ENCODE measurements around the gene CTCF. TPM values are rescaled to one million over a fixed set of nuclear protein-coding genes. Genes with fewer than 3 reads are reported as not detected.
A peak's percentile ranks its signal among the peaks of the same experiment; 100 is the strongest.

The CTCF gene
- total and polyA plus RNA-seq, 2 experiments from 2014 or later = 35.5 to 46.0 TPM

DNA sequence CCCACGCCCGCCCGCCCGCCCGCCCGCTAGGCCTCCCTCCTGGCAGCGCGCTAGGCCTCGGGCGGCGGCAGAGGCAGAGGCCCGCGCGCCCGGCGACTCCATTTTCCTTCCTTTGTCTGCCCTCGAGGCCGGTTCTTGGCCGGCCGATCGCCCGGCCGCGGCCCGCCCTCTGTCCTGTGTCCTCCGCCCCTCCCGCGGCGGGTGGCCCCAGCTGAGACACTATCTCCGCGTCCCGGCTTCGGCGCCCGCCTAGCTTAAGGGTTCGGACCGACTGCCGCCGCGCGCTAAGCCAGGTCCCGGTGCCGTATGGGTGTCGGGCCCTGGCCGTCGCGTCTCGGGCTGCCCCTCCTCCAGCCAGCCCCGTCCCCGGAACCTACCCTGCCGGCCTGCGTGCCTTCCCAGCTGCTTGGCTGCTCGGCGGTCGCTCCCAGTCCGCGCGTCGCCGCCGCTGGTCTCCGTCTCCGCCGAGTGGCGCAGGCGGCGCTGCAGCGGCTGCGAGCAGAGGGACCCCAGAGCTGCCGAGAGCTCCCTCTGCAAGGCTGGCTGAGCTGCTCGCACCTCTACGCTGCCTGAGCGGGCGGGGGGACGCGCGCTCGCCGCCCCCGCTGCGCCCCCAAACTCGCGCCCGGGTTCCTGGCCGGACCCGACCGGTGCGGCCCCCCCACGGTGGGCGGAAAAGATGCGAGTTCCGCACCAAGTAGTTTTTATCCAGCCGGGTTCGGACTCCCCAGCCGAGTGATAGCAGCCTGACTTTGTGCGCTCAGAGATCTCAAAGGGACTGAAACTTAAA is 787 bp downstream of the CTCF start:
- Histone ChIP-seq H3K9me2 (replicated peaks; ENCODE audit: insufficient read depth) (no peaks in the 10 kb centered on the region), H3K4me3 (peak overlapping the region; percentile 94), H4K20me1 (ENCODE audit: insufficient read depth, poor library complexity, severe bottlenecking) (peaks cover 48% of the 10 kb centered on the region), H3K27me3 (no peaks in the 10 kb centered on the region), H3K79me2 (peaks cover 73% of the 10 kb centered on the region), H3K4me1 (ENCODE audit: insufficient read depth) (peaks cover 16% of the 10 kb centered on the region), H2AFZ (peak overlapping the region; percentile 98), H3K9me3 (ENCODE audit: low read depth) (no peaks in the 10 kb centered on the region), H3K36me3 (replicated peaks; ENCODE audit: insufficient read depth, low read depth) (no peaks in the 10 kb centered on the region), H3K4me2 (peak overlapping the region; percentile 74), H3K27ac (peak overlapping the region; percentile 100)
- TF ChIP-seq, protein P1, sequence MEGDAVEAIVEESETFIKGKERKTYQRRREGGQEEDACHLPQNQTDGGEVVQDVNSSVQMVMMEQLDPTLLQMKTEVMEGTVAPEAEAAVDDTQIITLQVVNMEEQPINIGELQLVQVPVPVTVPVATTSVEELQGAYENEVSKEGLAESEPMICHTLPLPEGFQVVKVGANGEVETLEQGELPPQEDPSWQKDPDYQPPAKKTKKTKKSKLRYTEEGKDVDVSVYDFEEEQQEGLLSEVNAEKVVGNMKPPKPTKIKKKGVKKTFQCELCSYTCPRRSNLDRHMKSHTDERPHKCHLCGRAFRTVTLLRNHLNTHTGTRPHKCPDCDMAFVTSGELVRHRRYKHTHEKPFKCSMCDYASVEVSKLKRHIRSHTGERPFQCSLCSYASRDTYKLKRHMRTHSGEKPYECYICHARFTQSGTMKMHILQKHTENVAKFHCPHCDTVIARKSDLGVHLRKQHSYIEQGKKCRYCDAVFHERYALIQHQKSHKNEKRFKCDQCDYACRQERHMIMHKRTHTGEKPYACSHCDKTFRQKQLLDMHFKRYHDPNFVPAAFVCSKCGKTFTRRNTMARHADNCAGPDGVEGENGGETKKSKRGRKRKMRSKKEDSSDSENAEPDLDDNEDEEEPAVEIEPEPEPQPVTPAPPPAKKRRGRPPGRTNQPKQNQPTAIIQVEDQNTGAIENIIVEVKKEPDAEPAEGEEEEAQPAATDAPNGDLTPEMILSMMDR (IDR thresholded peaks at IDR 0.05; ENCODE audit: poor library complexity) = peak; percentile 35
- no peak for TF ChIP-seq EZH2phosphoT487 (IDR thresholded peaks at IDR 0.05; ENCODE audit: low read depth, severe bottlenecking, unreplicated experiment)
- WGBS (ENCODE audit: low lambda C conversion rate, missing lambda C conversion rate) = under 1% methylated on average over 74 of the region's 96 CpGs
- peak; percentile 82 for DNase-seq (ENCODE audit: low spot score)

GRCh38 chr16:67563708-67564468 is 1.6 kb downstream of the CTCF start:
- H3K4me2 ChIP-seq = peak overlapping the region; percentile 74
- no peaks in the 10 kb centered on the region for H3K9me2 ChIP-seq (replicated peaks; ENCODE audit: insufficient read depth)
- no peaks in the 10 kb centered on the region for H3K27me3 ChIP-seq
- DNase-seq (ENCODE audit: low spot score) = peak; percentile 50
- no peaks in the 10 kb centered on the region for H3K9me3 ChIP-seq (ENCODE audit: low read depth)
- peak overlapping the region; percentile 94 for H3K4me3 ChIP-seq
- H3K4me1 ChIP-seq (ENCODE audit: insufficient read depth) = peaks cover 16% of the 10 kb centered on the region
- H4K20me1 ChIP-seq (ENCODE audit: insufficient read depth, poor library complexity, severe bottlenecking) = peaks cover 56% of the 10 kb centered on the region
- 4% methylated on average over 20 of the region's 20 CpGs for WGBS (ENCODE audit: low lambda C conversion rate, missing lambda C conversion rate)
- H3K79me2 ChIP-seq = peaks cover 73% of the 10 kb centered on the region
- peak overlapping the region; percentile 98 for H2AFZ ChIP-seq
- peak overlapping the region; percentile 100 for H3K27ac ChIP-seq
- H3K36me3 ChIP-seq (replicated peaks; ENCODE audit: insufficient read depth, low read depth) = no peaks in the 10 kb centered on the region
- TF ChIP-seq EZH2 (IDR thresholded peaks at IDR 0.05; ENCODE audit: borderline replicate concordance) = no peak
- no peak for TF ChIP-seq EZH2phosphoT487 (IDR thresholded peaks at IDR 0.05; ENCODE audit: low read depth, severe bottlenecking, unreplicated experiment)
- TF ChIP-seq, protein P1 (IDR thresholded peaks at IDR 0.05; ENCODE audit: poor library complexity) = no peak

DNA sequence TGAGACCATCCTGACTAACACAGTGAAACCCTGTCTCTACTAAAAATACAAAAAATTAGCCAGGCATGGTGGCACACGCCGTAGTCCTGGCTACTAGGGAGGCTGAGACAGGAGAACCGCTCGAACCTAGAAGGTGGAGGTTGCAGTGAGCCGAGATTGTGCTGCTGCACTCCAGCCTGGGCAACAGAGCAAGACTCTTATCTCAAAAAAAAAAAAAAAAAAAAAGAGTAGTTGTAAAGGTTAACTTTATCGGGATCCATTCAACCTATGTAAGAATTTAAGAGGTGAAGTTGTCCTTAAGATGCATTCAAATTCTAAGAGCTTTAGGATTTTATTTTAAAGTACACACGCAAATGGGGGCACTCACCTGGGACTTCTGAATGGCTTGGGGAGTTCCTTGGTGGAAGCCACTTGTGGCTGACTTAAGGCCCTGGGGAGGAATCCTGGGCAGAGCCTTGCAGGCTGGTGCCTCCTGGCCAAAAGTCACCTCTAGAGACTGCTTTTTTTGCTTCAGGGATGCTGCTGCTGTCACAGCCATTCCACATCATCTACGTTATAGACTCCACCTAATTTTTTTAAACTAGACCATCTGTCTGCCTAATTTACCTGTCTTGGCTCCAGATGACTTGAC is 3.3 kb downstream of the CTCF start:
- Histone ChIP-seq H4K20me1 (ENCODE audit: insufficient read depth, poor library complexity, severe bottlenecking) (peaks cover 72% of the 10 kb centered on the region), H3K4me3 (no peak overlapping the region), H3K27me3 (no peaks in the 10 kb centered on the region), H3K9me3 (ENCODE audit: low read depth) (no peaks in the 10 kb centered on the region), H3K4me2 (no peak overlapping the region), H3K79me2 (peaks cover 79% of the 10 kb centered on the region), H3K36me3 (replicated peaks; ENCODE audit: insufficient read depth, low read depth) (no peaks in the 10 kb centered on the region), H2AFZ (no peak overlapping the region), H3K27ac (no peak overlapping the region), H3K9me2 (replicated peaks; ENCODE audit: insufficient read depth) (no peaks in the 10 kb centered on the region), H3K4me1 (ENCODE audit: insufficient read depth) (peaks cover 16% of the 10 kb centered on the region)
- 96% methylated on average over 8 of the region's 8 CpGs for WGBS (ENCODE audit: low lambda C conversion rate, missing lambda C conversion rate)
- no peak for TF ChIP-seq EZH2phosphoT487 (IDR thresholded peaks at IDR 0.05; ENCODE audit: low read depth, severe bottlenecking, unreplicated experiment)
- TF ChIP-seq, protein P1 (IDR thresholded peaks at IDR 0.05; ENCODE audit: poor library complexity) = no peak
- TF ChIP-seq EZH2 (IDR thresholded peaks at IDR 0.05; ENCODE audit: borderline replicate concordance) = no peak
- no peak for DNase-seq (ENCODE audit: low spot score)
